K562 (cell line): ENCODE results near the gene IGLL1. TPM values are rescaled to one million over a fixed set of nuclear protein-coding genes. Genes with fewer than 3 reads are reported as not detected.

Experiments used
- GABPB2 ChIP-seq: fragments of 250-450 bp; sonication (Bioruptor Pico); conservative IDR thresholded peaks from 2 replicates; pipeline ENCODE4 v1.5.1; 2021; ENCODE audit warnings: mild to moderate bottlenecking
- GATAD2A ChIP-seq: fragments of 450-650 bp; IDR thresholded peaks from 2 replicates; pipeline ENCODE4 v1.6.1; 2017
- KLF10 ChIP-seq: fragments of 250-450 bp; sonication (Bioruptor Pico); IDR thresholded peaks from 2 replicates; pipeline ENCODE4 v1.6.1; 2021; ENCODE audit warnings: matching md5 sums
- L3MBTL2 ChIP-seq: fragments of 450-650 bp; IDR thresholded peaks from 2 replicates; pipeline ENCODE4 v1.6.1; 2016; ENCODE audit warnings: mild to moderate bottlenecking, moderate library complexity
- MAFG ChIP-seq: fragments of 450-650 bp; conservative IDR thresholded peaks from 2 replicates; pipeline ENCODE4 v1.6.1; 2016; ENCODE audit warnings: missing genetic modification characterization, missing compliant biosample characterization
- NCOA2 ChIP-seq, 2 experiments: fragments of 450-650 bp; IDR thresholded peaks; 2 replicates each; pipeline ENCODE4 v1.6.1; 2018; ENCODE audit warnings: mild to moderate bottlenecking in 2 of 2, moderate library complexity in 1 of 2; ENCODE audit not compliant: partially characterized antibody in 2 of 2
- RBM39 ChIP-seq: fragments of 200-400 bp; formaldehyde crosslinking; optimal IDR thresholded peaks from 2 replicates; pipeline ENCODE3; 2018; ENCODE audit warnings: low read depth, low read length
- RCOR1 ChIP-seq, 2 experiments: IDR thresholded peaks; 2 replicates each; pipeline ENCODE4 v1.6.1; 2012; ENCODE audit warnings: low read depth in 2 of 2, low read length in 2 of 2, borderline replicate concordance in 1 of 2, improper control_type of control experiment in 1 of 2
- ZNF165 ChIP-seq: fragments of 250-450 bp; sonication (Bioruptor Pico); IDR thresholded peaks from 2 replicates; pipeline ENCODE4 v1.4.0; 2020; ENCODE audit warnings: borderline replicate concordance
- ZNF224 ChIP-seq: sonication (generic); formaldehyde crosslinking; IDR thresholded peaks from 2 replicates; pipeline ENCODE4 v1.8.0; 2022; ENCODE audit warnings: mild to moderate bottlenecking, missing genetic modification reagents
- polyA plus RNA-seq, 8 experiments: library from polyadenylated mRNA; depleted of rRNA in 4 of 8; stranded (reverse) in 5 of 8; unstranded in 3 of 8; fragments of >200 nt; fragmentation: Nextera tagmentation in 2 of 8; fragmentation: Illumina TruSeq in 1 of 8; extraction: Ambion mirVana in 2 of 8; extraction: Trizol in 1 of 8; gene quantifications; 2 replicates each; pipeline versions ENCODE4 v1.2.1 to v1.2.3, GENCODE V29; 2011 to 2014; ENCODE audit warnings: inconsistent platforms in 1 of 8, missing spikeins in 1 of 8
- total RNA-seq, 7 experiments: library from RNA; depleted of rRNA in 6 of 7; stranded (reverse); fragments of >200 nt in 6 of 7; fragmentation: Illumina TruSeq in 2 of 7; extraction: Trizol in 2 of 7; gene quantifications; 2 replicates each; pipeline versions ENCODE4 v1.2.1 to v1.2.3, GENCODE V29; 2011 to 2021; ENCODE audit warnings: low replicate concordance in 1 of 7
- TF ChIP-seq, protein P1 (sequence below): fragments of 200-600 bp; sonication (generic); IDR thresholded peaks from one replicate; pipeline ENCODE4 v1.6.1; 2012; ENCODE audit warnings: mild to moderate bottlenecking, low read depth, low read length, inconsistent platforms
- TF ChIP-seq, protein P2 (sequence below), 2 experiments: IDR thresholded peaks; 2 replicates each; pipeline ENCODE4 v1.6.1; 2011; ENCODE audit warnings: borderline replicate concordance in 1 of 2, control low read depth in 1 of 2, low read depth in 1 of 2, low read length in 1 of 2, mild to moderate bottlenecking in 1 of 2, mixed read lengths in 1 of 2, moderate library complexity in 1 of 2; ENCODE audit not compliant: insufficient read depth in 1 of 2, insufficient read length in 1 of 2, poor library complexity in 1 of 2, severe bottlenecking in 1 of 2; ENCODE audit errors: extremely low read depth in 1 of 2

The IGLL1 gene
- total and polyA plus RNA-seq, 9 of the 15 experiments (the other 6 are each of a cell fraction or from before 2014, with no cell fraction given): 0.10 to 0.32 (median 0.20) TPM; not detected in 6

DNA sequence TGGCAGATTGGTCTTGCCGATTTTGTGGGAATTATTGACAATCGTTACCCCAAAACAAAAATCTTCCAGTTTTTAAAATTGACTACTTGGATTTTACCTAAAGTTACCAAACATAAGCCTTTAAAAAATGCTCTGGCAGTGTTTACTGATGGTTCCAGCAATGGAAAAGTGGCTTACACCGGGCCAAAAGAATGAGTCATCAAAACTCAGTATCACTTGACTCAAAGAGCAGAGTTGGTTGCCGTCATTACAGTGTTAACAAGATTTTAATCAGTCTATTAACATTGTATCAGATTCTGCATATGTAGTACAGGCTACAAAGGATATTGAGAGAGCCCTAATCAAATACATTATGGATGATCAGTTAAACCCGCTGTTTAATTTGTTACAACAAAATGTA, 37.2 kb downstream of the IGLL1 start (continued):
- TF ChIP-seq, protein P1, sequence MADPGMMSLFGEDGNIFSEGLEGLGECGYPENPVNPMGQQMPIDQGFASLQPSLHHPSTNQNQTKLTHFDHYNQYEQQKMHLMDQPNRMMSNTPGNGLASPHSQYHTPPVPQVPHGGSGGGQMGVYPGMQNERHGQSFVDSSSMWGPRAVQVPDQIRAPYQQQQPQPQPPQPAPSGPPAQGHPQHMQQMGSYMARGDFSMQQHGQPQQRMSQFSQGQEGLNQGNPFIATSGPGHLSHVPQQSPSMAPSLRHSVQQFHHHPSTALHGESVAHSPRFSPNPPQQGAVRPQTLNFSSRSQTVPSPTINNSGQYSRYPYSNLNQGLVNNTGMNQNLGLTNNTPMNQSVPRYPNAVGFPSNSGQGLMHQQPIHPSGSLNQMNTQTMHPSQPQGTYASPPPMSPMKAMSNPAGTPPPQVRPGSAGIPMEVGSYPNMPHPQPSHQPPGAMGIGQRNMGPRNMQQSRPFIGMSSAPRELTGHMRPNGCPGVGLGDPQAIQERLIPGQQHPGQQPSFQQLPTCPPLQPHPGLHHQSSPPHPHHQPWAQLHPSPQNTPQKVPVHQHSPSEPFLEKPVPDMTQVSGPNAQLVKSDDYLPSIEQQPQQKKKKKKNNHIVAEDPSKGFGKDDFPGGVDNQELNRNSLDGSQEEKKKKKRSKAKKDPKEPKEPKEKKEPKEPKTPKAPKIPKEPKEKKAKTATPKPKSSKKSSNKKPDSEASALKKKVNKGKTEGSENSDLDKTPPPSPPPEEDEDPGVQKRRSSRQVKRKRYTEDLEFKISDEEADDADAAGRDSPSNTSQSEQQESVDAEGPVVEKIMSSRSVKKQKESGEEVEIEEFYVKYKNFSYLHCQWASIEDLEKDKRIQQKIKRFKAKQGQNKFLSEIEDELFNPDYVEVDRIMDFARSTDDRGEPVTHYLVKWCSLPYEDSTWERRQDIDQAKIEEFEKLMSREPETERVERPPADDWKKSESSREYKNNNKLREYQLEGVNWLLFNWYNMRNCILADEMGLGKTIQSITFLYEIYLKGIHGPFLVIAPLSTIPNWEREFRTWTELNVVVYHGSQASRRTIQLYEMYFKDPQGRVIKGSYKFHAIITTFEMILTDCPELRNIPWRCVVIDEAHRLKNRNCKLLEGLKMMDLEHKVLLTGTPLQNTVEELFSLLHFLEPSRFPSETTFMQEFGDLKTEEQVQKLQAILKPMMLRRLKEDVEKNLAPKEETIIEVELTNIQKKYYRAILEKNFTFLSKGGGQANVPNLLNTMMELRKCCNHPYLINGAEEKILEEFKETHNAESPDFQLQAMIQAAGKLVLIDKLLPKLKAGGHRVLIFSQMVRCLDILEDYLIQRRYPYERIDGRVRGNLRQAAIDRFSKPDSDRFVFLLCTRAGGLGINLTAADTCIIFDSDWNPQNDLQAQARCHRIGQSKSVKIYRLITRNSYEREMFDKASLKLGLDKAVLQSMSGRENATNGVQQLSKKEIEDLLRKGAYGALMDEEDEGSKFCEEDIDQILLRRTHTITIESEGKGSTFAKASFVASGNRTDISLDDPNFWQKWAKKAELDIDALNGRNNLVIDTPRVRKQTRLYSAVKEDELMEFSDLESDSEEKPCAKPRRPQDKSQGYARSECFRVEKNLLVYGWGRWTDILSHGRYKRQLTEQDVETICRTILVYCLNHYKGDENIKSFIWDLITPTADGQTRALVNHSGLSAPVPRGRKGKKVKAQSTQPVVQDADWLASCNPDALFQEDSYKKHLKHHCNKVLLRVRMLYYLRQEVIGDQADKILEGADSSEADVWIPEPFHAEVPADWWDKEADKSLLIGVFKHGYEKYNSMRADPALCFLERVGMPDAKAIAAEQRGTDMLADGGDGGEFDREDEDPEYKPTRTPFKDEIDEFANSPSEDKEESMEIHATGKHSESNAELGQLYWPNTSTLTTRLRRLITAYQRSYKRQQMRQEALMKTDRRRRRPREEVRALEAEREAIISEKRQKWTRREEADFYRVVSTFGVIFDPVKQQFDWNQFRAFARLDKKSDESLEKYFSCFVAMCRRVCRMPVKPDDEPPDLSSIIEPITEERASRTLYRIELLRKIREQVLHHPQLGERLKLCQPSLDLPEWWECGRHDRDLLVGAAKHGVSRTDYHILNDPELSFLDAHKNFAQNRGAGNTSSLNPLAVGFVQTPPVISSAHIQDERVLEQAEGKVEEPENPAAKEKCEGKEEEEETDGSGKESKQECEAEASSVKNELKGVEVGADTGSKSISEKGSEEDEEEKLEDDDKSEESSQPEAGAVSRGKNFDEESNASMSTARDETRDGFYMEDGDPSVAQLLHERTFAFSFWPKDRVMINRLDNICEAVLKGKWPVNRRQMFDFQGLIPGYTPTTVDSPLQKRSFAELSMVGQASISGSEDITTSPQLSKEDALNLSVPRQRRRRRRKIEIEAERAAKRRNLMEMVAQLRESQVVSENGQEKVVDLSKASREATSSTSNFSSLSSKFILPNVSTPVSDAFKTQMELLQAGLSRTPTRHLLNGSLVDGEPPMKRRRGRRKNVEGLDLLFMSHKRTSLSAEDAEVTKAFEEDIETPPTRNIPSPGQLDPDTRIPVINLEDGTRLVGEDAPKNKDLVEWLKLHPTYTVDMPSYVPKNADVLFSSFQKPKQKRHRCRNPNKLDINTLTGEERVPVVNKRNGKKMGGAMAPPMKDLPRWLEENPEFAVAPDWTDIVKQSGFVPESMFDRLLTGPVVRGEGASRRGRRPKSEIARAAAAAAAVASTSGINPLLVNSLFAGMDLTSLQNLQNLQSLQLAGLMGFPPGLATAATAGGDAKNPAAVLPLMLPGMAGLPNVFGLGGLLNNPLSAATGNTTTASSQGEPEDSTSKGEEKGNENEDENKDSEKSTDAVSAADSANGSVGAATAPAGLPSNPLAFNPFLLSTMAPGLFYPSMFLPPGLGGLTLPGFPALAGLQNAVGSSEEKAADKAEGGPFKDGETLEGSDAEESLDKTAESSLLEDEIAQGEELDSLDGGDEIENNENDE: no peak
- TF ChIP-seq, protein P2, sequence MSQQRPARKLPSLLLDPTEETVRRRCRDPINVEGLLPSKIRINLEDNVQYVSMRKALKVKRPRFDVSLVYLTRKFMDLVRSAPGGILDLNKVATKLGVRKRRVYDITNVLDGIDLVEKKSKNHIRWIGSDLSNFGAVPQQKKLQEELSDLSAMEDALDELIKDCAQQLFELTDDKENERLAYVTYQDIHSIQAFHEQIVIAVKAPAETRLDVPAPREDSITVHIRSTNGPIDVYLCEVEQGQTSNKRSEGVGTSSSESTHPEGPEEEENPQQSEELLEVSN (IDR thresholded peaks at IDR 0.05; ENCODE audit: borderline replicate concordance in 1 of 2, extremely low read depth in 1 of 2, insufficient read depth in 1 of 2, insufficient read length in 1 of 2, low read depth in 1 of 2, low read length in 1 of 2, poor library complexity in 1 of 2, severe bottlenecking in 1 of 2): no peak
- TF ChIP-seq GABPB2 (CRISPR knock-in tag) (no peak), KLF10 (no peak), MAFG (tag) (peak; percentile 68), RCOR1 (IDR thresholded peaks at IDR 0.05; ENCODE audit: borderline replicate concordance in 1 of 2, low read depth in 2 of 2, low read length in 2 of 2) (no peak), RBM39 (no peak), ZNF165 (CRISPR knock-in tag) (no peak), GATAD2A (no peak), ZNF224 (CRISPR knock-in tag) (no peak), L3MBTL2 (no peak), NCOA2 (IDR thresholded peaks at IDR 0.05; ENCODE audit: partially characterized antibody in 2 of 2) (no peak)
